Spleen (tissue), 11 donors: ENCODE data around the gene PTPRO. TPM values are rescaled to one million over a fixed set of nuclear protein-coding genes. Genes with fewer than 3 reads are reported as not detected.

Experiments
- DNase-seq: peaks from one replicate; pipeline ENCODE4 v3.0.0-alpha.2; 2020
- H3K27ac ChIP-seq, 8 donors: fragments of 200-600 bp; sonication (generic) in 7 of 8; 1 replicate in 4 of 8; 2 replicates in 4 of 8; pipeline versions ENCODE4 v1.5.0 to v1.8.0; 2016 to 2021; ENCODE audit warnings: inconsistent platforms in 4 of 8, mild to moderate bottlenecking in 4 of 8, moderate library complexity in 1 of 8
- H3K27me3 ChIP-seq, 7 donors: fragments of 200-600 bp; sonication (generic) in 6 of 7; replicated peaks in 1 of 7; 1 replicate in 4 of 7; 2 replicates in 3 of 7; pipeline versions ENCODE4 v1.5.0 to v1.8.0; 2016 to 2021; ENCODE audit warnings: inconsistent platforms in 3 of 7, mild to moderate bottlenecking in 1 of 7
- H3K36me3 ChIP-seq, 6 donors: fragments of 200-600 bp; sonication (generic) in 5 of 6; 1 replicate in 4 of 6; 2 replicates in 2 of 6; pipeline versions ENCODE4 v1.5.0 to v1.8.0; 2016 to 2021; ENCODE audit warnings: inconsistent platforms in 2 of 6
- H3K4me1 ChIP-seq, 6 donors: fragments of 200-600 bp; sonication (generic) in 5 of 6; 1 replicate in 3 of 6; 2 replicates in 3 of 6; pipeline versions ENCODE4 v1.5.0 to v1.8.0; 2016 to 2021; ENCODE audit warnings: inconsistent platforms in 3 of 6
- H3K4me3 ChIP-seq, 8 donors: fragments of 200-600 bp; sonication (generic) in 7 of 8; 1 replicate in 4 of 8; 2 replicates in 4 of 8; pipeline versions ENCODE4 v1.5.0 to v1.8.0; 2016 to 2021; ENCODE audit warnings: inconsistent platforms in 4 of 8, mild to moderate bottlenecking in 4 of 8, moderate library complexity in 2 of 8
- H3K9me3 ChIP-seq, 8 donors: fragments of 200-600 bp; sonication (generic) in 7 of 8; 1 replicate in 4 of 8; 2 replicates in 4 of 8; pipeline versions ENCODE4 v1.5.0 to v1.8.0; 2016 to 2021; ENCODE audit warnings: inconsistent platforms in 4 of 8
- POLR2A ChIP-seq, 3 donors: fragments of 450-650 bp; IDR thresholded peaks; one replicate each; pipeline ENCODE4 v1.5.1; 2017; ENCODE audit warnings: antibody characterized with exemption in 3 of 3, mild to moderate bottlenecking in 1 of 3
- POLR2AphosphoS5 ChIP-seq, 3 donors: sonication (generic); formaldehyde crosslinking; IDR thresholded peaks; one replicate each; pipeline ENCODE4 v1.5.1; 2017; ENCODE audit warnings: antibody characterized with exemption in 3 of 3
- WGBS, 5 donors: extraction: QIAGEN DNeasy Blood & Tissue Kit in 3 of 5; methylation state at CpG; one replicate each; pipeline versions ENCODE4 v1.1.5 to v1.1.7; 2013 to 2018; 5-methylcytosine and 5-hydroxymethylcytosine counted together
- intact Hi-C: fragments of 100-400 bp; cut with DNase I; formaldehyde crosslinking; loops from one replicate; pipeline ENCODE4 v1.15.0; 2023; ENCODE audit warnings: low total_unique reads
- polyA plus RNA-seq, 3 donors: library from polyadenylated mRNA; stranded (reverse); fragments of 200-250 nt; gene quantifications; one replicate each; pipeline ENCODE4 v1.2.1, GENCODE V29; 2013
- total RNA-seq, 7 donors: library from RNA; depleted of rRNA in 3 of 7; stranded (reverse); fragments of >200 nt in 3 of 7; fragmentation: NEBNext Ultra II Directional in 4 of 7; extraction: Animal tissue kit (Norgen Biotek cat#: 25700) in 4 of 7; gene quantifications; one replicate each; pipeline versions ENCODE4 v1.1.0 to v1.2.1, GENCODE V29; 2016 to 2021
- TF ChIP-seq, protein P1 (sequence below), 11 experiments: fragments of 200-600 bp in 7 of 11; fragments of 450-650 bp in 4 of 11; sonication (generic) in 4 of 11; IDR thresholded peaks in 8 of 11; conservative IDR thresholded peaks in 3 of 11; 1 replicate in 7 of 11; 2 replicates in 4 of 11; pipeline versions ENCODE4 v1.4.0 to v1.8.0; 2016 to 2021; ENCODE audit warnings: antibody characterized with exemption in 11 of 11, inconsistent platforms in 4 of 11, mild to moderate bottlenecking in 1 of 11
- donor health status: healthy with polysubstance abuse.
- donor health status: DM: no; HTN: no; CAD: no; lungs with moderate emphysema.
- donor health status: DM: no; HTN: no; CAD: no.
- donor health status: Bipolar disorder and iron deficiency.
- donor health status: healthy.
- donor health status: DM: no; HTN: no; CAD: no.
- donor health status: DM: yes; HTN: yes; CAD: no.

The PTPRO gene
- total and polyA plus RNA-seq, 10 donors = 2.3 to 12.2 (median 5.6) TPM

DNA sequence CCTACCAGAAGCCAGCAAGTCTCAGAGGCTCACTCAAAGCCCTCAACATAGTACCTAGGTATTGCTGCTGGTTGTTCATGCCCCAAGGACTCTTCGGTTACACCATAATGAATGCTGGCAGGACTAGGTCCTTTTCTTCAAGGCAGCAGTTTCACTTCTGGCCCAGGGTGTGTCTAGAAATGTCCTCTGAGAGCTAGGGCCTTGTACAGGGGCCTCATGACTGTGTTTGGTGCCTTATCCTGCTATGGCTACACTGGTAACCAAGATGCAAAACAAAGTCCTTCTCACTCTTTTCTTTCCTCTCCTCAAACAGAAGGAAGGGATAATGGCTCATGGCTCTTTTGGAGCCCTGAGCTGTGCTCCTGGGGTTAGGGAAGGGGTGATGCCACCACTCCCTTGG is 15.2 kb upstream of the PTPRO start:
- WGBS, 5 donors = 86 to 100% (median 96%) methylated on average over 1 of the region's 1 CpG
- intact Hi-C loops = no loop called here
- Histone ChIP-seq H3K27ac (no peak overlapping the region), H3K4me1 (no peaks in the 10 kb centered on the region), H3K27me3 (no peaks in the 10 kb centered on the region), H3K9me3 (peaks cover 0 to 14% (median 9%) of the 10 kb centered on the region in 8 donors), H3K36me3 (no peaks in the 10 kb centered on the region), H3K4me3 (no peak overlapping the region)
- DNase-seq = no peak
- TF ChIP-seq POLR2A (IDR thresholded peaks at IDR 0.05) (no peak), POLR2AphosphoS5 (IDR thresholded peaks at IDR 0.05) (no peak)

DNA sequence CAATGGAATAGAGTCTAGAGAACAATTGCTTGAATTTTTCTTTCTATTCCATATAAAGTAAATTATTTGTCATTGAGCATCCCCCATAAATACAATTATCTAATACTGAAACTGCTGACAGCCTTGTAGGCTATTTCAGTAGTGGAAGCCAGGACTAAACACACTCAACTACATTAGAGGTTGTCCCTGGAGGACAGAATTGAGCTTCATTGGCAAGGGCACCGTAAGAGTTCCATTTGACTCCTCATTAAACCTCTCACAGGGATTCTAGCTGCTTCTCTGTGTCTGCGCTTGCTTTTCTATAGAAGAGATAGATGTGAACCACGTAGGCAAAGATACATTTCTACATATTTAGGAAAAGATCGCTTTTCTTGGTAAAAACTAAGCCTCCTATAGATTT is 3.5 kb upstream of the PTPRO start:
- DNase-seq = no peak
- intact Hi-C loops = no loop called here
- Histone ChIP-seq H3K36me3 (no peaks in the 10 kb centered on the region), H3K4me3 (no peak overlapping the region), H3K9me3 (no peaks in the 10 kb centered on the region), H3K27ac (no peak overlapping the region), H3K27me3 (peaks cover 0 to 81% (median 26%) of the 10 kb centered on the region in 7 donors), H3K4me1 (peaks cover 0 to 14% (median 10%) of the 10 kb centered on the region in 6 donors)
- no peak for TF ChIP-seq POLR2AphosphoS5 (IDR thresholded peaks at IDR 0.05)
- no peak for TF ChIP-seq POLR2A (IDR thresholded peaks at IDR 0.05)
- TF ChIP-seq, protein P1, sequence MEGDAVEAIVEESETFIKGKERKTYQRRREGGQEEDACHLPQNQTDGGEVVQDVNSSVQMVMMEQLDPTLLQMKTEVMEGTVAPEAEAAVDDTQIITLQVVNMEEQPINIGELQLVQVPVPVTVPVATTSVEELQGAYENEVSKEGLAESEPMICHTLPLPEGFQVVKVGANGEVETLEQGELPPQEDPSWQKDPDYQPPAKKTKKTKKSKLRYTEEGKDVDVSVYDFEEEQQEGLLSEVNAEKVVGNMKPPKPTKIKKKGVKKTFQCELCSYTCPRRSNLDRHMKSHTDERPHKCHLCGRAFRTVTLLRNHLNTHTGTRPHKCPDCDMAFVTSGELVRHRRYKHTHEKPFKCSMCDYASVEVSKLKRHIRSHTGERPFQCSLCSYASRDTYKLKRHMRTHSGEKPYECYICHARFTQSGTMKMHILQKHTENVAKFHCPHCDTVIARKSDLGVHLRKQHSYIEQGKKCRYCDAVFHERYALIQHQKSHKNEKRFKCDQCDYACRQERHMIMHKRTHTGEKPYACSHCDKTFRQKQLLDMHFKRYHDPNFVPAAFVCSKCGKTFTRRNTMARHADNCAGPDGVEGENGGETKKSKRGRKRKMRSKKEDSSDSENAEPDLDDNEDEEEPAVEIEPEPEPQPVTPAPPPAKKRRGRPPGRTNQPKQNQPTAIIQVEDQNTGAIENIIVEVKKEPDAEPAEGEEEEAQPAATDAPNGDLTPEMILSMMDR (IDR thresholded peaks at IDR 0.05 in 8 of 11, conservative IDR thresholded peaks at IDR 0.05 in 3 of 11) = no peak
- 69 to 83% (median 74%) methylated on average over 4 of the region's 4 CpGs for WGBS, 5 donors

DNA sequence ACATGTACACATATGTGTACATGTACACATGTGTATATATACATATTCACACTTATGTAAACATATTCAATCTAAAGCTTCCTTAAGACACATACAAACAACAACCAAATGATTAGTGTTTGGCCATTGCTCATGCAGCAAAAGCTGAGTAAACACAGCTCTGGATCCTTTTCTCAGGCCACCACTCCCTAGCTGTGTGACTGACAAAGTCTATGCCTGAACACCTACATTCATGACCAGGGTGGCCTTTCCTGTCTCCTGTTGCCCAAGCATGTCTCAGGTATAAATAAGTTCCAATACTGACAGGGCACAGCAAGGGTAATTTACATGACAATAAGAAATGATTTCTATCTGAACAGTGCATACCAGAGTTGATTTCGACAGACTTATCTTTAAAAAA is 1.4 kb upstream of the PTPRO start:
- WGBS, 5 donors = 61 to 73% (median 67%) methylated on average over 1 of the region's 1 CpG
- peaks cover 0 to 90% (median 31%) of the 10 kb centered on the region in 7 donors for H3K27me3 ChIP-seq
- no peak for TF ChIP-seq POLR2AphosphoS5 (IDR thresholded peaks at IDR 0.05)
- no peak for TF ChIP-seq POLR2A (IDR thresholded peaks at IDR 0.05)
- TF ChIP-seq, protein P1 (IDR thresholded peaks at IDR 0.05 in 8 of 11, conservative IDR thresholded peaks at IDR 0.05 in 3 of 11) = no peak

DNA sequence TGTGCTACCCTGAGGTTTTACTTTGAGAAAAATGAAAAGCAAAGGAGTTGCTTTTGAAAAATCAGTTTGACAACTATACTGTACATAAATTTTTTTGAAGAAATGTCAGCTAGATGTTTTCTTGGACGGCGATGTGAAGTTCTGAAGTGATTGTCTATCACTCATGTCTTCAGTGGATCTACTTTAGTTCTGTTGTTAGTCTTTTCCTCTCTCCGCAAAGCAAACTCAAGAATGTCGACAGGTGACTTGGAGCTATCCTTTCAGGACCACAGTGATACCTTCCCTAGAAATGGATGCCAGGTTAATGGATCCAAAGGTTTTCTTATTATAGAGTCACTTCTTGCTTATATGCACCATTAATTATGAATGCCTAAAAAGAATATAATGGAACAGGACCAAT is 1.2 kb downstream of the PTPRO start:
- intact Hi-C loops = no loop called here
- H3K27me3 ChIP-seq = peaks cover 0 to 83% (median 33%) of the 10 kb centered on the region in 7 donors
- H3K4me3 ChIP-seq = no peak overlapping the region
- DNase-seq = no peak
- no peak overlapping the region for H3K27ac ChIP-seq
- H3K9me3 ChIP-seq = no peaks in the 10 kb centered on the region
- TF ChIP-seq POLR2A (IDR thresholded peaks at IDR 0.05) = no peak
- TF ChIP-seq POLR2AphosphoS5 (IDR thresholded peaks at IDR 0.05) = no peak
- TF ChIP-seq, protein P1 (IDR thresholded peaks at IDR 0.05 in 8 of 11, conservative IDR thresholded peaks at IDR 0.05 in 3 of 11) = no peak
- peaks cover 0 to 14% (median 10%) of the 10 kb centered on the region in 6 donors for H3K4me1 ChIP-seq
- no peaks in the 10 kb centered on the region for H3K36me3 ChIP-seq
- 24 to 30% (median 27%) methylated on average over 4 of the region's 4 CpGs for WGBS, 5 donors

More for the DNA sequence above, 1.4 kb upstream of the PTPRO start:
- no peak overlapping the region for H3K4me3 ChIP-seq
- H3K4me1 ChIP-seq = peaks cover 0 to 14% (median 10%) of the 10 kb centered on the region in 6 donors
- intact Hi-C loops = no loop called here
- no peaks in the 10 kb centered on the region for H3K36me3 ChIP-seq
- DNase-seq = no peak
- no peak overlapping the region for H3K27ac ChIP-seq
- H3K9me3 ChIP-seq = no peaks in the 10 kb centered on the region

DNA sequence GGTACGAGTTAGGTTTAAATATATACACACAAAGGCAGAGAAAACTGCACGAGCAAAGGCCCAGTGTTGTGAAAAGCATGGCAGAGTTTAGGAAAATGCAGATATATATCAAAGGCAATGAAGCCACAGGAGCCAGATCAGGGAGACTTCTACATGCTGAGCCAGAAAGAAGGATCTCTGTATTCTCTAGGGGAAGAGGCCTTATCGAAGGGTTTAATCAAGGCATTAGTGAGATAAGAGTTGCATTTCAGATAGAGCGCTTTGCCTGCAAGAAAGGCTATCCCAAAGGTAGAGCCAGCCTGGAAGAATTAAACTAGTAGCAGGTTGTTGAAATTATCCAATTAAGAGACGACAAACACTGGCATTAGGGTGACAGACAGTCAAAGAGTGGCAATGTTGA is 7.6 kb downstream of the PTPRO start:
- no peak for DNase-seq
- Histone ChIP-seq H3K9me3 (no peaks in the 10 kb centered on the region), H3K4me3 (no peak overlapping the region), H3K27me3 (peaks cover 0 to 30% (median 4%) of the 10 kb centered on the region in 7 donors), H3K4me1 (no peaks in the 10 kb centered on the region), H3K36me3 (no peaks in the 10 kb centered on the region), H3K27ac (no peak overlapping the region)
- intact Hi-C loops = no loop called here
- no peak for TF ChIP-seq POLR2A (IDR thresholded peaks at IDR 0.05)
- TF ChIP-seq POLR2AphosphoS5 (IDR thresholded peaks at IDR 0.05) = no peak
- TF ChIP-seq, protein P1 (IDR thresholded peaks at IDR 0.05 in 8 of 11, conservative IDR thresholded peaks at IDR 0.05 in 3 of 11) = no peak
- WGBS, 5 donors = 79 to 86% (median 81%) methylated on average over 5 of the region's 5 CpGs
